GM18505 (cell line): ENCODE results near the gene PAN2.
A peak's percentile ranks its signal among the peaks of the same experiment; 100 is the strongest.
"Not testable (repeated sequence)": the region's sequence is repeated elsewhere in the genome, so short reads cannot be mapped to it uniquely, and the experiment has no call there.

Experiments used
- ATAC-seq: cut with Tn5 transposase; IDR thresholded peaks from one replicate; pipeline ENCODE4 v1.9.1; 2021; ENCODE audit not compliant: unreplicated experiment
- POLR2A ChIP-seq: IDR thresholded peaks from 4 replicates; pipeline ENCODE4 v1.6.1; 2011; ENCODE audit warnings: borderline replicate concordance; ENCODE audit not compliant: insufficient read depth, insufficient read length; ENCODE audit errors: extremely low read depth

The PAN2 gene

DNA sequence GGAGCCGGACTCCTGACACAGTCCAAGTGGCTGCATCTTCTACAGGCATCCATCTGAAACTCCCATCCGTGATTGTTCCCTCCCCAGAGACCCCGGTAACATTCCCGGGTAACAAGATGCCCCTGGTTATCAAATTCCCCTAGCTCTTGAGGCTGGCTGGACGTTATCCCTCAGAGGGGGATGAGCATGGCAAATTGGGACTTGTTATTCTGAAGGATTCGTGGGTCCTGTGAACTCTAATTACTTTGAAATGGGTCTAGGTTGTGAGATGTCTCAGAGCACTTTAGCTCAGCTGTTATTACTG lies 642 bp upstream of the PAN2 start:
- ATAC-seq = no peak

DNA sequence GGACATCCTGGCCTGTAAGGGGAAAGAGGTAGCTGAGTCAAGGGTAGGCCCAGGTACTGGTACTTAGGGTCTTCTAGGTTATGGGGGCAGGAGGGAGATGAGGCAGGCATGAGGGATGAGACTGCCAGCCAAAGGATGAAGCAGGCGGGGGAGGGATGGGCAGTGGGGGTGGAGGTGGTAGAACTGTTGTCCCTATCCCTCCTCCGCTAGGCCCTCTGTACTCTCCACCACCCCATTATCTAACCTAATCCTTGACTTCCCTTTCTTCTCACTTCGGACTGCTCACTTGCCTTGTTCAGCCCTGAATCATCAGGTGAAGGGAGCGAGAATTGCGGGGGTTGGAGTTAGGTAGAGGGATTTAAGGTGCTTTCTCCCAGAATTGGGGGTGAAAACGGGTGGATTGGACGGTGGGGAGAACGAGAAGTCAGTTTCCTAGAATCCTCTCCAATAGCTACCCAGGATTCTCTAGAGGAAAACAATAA lies 562 bp downstream of the PAN2 start:
- TF ChIP-seq POLR2A = no peak
- ATAC-seq = no peak

More for the DNA sequence above, 642 bp upstream of the PAN2 start:
- no peak for TF ChIP-seq POLR2A

DNA sequence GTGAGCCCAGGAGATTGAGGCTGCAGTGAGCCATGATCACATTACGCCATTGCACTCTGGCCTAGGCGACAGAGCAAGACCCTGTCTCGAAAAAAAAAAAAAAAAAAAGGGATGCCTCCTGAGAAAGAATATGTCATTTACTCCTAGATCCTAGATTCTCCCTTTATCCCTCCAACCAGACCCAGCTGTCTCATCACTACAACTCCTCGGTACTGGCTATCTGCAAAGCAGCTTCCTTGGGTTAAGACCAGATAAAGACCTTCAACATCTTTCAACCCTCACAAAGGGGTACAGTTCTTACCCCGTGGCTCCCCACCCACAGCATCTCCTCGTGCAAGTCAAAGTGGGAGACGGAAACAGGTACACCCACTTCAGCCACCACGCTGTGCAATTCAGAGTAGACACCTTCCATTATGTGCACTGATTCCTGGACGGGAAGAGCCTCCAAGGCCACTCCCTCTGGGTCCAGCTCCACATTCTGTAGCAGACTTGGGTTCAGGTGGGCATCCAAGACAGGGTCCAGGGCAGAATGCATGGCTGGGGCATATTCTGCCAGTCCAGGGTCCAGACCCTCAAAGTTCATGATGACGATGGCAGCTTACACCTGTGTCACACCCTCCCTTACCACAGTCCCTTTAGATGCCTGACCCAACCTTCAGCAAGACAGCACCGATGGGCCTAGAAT lies 1.1 kb downstream of the PAN2 start:
- no peak for ATAC-seq
- TF ChIP-seq POLR2A = no peak

DNA sequence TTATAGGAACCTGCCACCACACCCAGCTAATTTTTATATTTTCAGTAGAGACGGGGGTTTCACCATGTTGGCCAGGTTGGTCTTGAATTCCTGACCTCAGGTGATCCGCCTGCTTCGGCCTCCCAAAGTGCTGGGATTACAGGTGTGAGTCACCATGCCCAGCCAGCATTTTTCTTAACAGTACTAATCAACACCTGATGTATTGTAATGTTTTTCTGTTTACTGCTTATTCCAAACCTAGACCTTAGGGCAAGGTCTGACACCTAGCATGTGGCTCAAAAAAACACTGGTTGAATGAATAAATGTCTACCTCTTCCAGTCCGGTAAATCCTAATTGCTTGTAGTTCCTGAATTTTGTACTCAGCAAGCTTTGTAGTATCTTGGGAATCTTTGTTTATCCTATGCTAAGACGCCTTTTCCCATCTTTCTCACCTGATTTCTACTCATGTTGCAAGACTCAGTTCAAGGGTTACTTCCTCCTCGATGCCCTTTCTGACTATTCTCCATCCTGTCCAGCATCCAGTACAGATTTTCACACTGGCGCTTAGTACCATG lies 2.8 kb downstream of the PAN2 start:
- no peak for ATAC-seq
- no peak for TF ChIP-seq POLR2A

DNA sequence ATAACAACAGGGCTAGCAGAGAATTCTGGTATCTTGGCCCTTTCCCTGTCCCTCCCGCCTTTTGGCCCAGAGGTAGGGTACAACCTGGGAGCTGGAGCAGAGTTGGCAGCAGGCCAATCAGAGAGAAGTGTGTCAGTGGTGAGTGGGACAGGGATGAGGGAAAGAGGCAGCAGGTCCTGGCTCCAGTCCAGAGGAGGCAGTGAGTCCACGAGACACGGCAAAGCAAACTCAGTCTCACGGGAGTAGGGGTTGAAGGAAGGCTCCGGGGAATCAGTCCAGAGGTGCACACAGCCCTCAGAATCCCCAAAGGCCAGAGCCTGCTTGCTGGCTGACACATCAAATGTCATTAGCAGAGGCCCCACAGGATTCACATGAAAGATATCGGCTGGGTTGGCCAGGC lies 7.3 kb downstream of the PAN2 start:
- no peak for TF ChIP-seq POLR2A

DNA sequence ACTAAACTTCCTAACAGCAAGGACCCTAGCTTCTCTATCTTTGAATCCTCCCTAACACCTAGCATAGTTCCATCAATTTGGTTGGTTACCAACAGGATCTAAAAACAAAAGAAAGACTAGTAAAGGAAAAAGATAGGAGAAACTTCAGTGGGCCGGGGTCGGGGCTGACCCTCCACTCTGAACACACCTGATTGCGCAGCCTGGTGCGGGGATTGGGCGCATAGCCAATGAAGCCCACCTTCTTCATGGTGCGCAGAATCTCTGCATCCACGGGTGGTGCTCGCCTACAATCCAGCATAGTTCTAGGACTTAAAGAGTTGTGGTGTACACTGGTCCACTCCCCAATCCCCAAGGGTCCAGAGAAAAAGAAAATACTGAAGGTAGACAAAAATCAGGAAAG lies 7.7 kb downstream of the PAN2 start:
- no peak for TF ChIP-seq POLR2A
- ATAC-seq = no peak

More for the DNA sequence above, 7.3 kb downstream of the PAN2 start:
- ATAC-seq = no peak

DNA sequence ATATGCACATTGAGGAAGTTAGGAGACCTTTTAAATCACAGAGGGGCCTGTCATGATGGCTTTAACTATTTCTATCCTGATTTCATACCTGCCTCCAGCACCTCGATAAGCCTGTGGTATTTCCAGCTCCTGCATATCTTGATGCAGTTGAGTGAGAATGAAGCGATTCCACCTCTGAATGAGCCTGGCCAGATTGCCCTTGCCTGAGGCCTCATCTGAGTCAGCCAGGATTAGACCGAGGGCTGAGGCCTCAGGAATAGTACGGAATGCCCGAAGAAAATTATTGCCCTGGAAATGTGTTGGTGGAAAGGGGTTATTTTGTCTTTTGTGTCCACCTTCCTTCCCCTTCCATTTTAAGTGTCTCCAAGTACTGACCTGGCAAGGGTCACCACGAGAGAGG lies 9.6 kb downstream of the PAN2 start:
- ATAC-seq = no peak
- TF ChIP-seq POLR2A = no peak

DNA sequence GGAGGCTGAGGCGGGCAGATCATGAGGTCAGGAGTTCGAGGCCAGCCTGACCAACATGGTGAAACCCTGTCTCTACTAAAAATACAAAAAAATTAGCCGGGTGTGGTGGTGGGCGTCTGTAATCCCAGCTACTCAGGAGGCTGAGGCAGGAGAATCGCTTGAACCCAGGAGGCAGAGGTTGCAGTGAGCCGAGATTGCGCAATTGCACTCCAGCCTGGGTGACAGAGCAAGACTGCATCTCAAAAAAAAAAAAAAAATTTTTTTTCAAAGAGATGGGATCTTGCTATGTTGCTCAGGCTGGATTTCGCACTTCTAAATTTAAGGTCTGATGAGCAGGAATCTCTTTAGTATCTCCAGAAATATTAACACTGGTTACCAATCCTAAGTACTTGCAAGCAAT lies 12.2 kb downstream of the PAN2 start:
- ATAC-seq = not testable (repeated sequence)

DNA sequence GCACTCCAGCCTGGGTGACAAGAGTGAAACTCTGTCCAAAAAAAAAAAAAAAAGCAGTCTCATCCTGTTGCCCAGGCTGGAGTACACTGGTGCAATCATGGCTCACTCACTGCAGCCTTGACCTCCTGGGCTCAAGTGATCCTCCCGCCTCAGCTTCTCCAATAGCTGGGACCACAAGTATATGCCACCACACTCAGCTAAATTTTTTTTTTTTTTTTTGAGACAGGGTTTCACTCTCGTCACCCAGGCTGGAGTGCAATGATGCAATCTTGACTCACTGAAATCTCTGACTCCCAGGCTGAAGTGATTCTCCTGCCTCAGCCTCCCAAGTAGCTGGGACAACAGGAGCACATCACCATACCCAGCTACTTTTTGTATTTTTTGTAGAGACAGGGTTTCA lies 12.8 kb downstream of the PAN2 start:
- TF ChIP-seq POLR2A = no peak
- no peak for ATAC-seq

DNA sequence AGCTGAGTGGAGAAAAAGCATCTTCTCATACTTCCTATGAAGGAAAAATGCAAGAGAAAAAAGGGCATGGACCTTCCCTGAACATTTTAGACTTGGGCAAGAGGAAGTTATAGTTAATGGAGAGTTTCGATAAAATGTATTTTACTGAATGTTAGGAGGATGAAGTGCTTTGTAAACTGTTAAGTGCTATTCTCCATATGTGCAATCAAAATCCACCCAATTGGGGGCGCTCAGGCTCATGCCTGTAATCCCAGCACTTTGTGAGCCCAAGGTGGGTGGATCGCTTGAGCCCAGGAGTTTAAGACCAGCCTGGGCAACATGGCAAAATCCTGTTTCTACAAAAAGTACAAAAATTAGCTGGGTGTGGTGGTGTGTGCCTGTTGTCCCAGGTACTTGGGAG lies 16.1 kb downstream of the PAN2 start:
- ATAC-seq = no peak
- TF ChIP-seq POLR2A = no peak

DNA sequence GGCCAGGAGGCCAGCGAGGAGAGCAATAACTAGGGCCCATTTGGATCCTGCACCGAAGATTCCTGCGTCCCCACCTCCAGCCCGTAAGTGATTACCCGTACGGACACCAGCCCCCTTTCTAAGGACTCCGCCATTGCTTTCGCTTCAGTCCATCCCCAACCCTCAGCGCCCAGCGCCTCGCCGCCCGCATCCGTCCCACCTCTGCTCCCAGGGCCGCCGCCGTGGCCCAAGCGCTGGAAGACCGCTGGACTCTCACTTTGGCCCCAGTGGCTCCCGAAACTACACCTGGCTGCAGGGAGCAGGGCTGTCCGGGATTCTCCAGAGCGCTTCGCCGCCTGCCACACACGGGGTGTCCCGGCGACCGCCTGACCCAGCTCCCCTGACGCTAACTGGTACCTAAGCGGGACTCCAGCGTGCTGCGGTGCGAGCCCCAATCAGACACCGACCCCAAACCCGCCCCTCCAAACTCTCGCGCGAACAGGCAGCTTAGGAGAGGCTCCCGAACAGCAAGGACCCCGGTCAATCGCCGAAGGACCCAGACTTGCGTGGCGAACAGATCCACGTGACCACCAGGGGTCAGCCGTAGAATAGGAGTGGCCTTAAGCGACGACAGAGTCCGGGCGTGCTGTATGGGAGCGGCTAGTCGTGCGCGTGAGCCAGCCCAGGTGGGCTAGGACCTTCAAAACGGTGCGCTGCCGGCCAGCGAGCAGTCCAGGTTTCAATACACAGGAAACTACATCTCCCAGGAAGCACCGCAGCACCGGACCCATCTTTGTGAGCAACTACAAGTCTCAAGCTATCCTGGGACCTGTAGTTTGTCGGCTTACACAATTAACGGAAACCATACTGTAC lies 18.0 kb downstream of the PAN2 start, which contains the start of gene CNPY2:
Gene CNPY2, minus strand, starts transcription at position 367 of the 852 bp plus-strand sequence. CDS start 771 bp downstream, outside the sequence.
- ATAC-seq = peak; percentile 87
- peak; percentile 85 for TF ChIP-seq POLR2A

DNA sequence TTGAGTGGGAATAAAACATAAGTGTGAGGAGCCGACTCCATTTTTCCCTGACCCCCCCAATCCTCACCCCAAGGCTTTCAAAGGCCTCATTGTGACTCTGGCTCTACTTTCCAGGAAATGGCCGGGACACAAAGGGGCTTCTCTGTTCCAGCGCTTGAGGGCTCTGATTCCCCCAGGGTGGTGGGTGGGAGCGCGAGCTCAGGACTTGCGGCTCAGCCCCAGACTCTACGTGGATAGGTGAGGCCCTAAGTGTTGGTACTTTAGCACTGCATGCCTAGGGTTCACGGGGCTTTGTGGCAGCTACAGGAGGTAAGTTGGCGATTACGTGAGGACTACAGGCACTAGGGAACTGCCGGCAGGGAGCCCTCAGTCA lies 18.6 kb downstream of the PAN2 start:
- ATAC-seq = no peak
- TF ChIP-seq POLR2A = no peak

DNA sequence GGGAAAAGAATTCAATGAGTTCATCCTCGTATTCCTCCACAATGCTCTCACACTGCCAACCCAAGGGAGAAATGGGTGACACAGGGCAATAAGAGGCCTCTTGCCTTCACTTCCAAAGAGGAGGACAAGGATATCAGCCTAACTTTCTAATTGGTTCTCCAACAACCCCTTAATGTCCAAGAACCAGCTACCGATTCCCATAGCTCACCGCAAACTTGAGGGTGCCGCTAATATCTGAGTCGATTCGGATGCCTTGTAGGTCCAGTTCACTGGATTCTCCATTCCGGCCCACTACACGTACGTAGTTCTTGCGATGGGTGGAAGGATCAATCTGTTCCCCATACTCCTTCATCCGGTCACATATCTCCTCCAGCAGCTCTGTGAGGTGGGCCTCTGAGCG lies 22.8 kb downstream of the PAN2 start:
- no peak for TF ChIP-seq POLR2A
- no peak for ATAC-seq

DNA sequence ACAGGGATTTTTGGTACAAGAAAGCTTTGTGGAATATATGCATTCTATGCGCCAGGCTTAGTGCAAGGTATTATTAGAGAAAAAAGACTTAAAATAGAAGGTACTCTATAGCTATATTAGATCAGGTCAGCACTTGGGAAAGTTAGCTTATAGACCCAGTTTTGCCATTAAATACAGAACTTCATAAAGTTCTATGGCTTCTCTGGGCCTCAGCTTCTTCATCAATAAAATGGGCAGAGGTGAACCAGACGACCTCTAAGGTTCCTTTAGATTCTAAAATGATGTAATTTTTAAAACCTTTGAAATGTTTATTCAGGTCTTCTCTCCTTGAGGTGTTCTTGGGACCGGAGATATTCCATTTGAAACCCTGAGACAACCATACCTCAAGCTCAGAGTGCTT lies 25.1 kb downstream of the PAN2 start:
- ATAC-seq = no peak
- no peak for TF ChIP-seq POLR2A
